ENCODE data around the gene TMEM200B.
"Not testable (repeated sequence)": the region's sequence is repeated elsewhere in the genome, so short reads cannot be mapped to it uniquely, and the experiment has no call there.

Gene TMEM200B

GRCh38 chr1:29112705-29113412 lies 10.8 kb downstream of the TMEM200B start:
- no peak for DNase-seq (ENCODE audit: low read depth in 2 of 2)

DNA sequence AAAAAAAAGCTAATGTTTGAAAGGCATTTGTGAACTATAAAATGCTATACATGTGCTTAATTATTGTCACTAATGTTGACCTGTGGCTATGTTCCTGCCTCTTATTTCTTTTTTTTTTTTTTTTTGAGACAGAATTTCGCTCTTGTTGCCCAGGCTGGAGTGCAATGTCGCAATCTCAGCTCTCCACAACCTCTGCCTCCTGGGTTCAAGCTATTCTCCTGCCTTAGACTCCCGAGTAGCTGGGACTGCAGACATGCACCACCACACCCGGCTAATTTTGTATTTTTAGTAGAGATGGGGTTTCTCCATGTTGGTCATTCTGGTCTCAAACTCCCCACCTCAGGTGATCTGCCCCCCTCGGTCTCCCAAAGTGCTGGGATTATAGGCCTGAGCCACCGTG lies 15.7 kb downstream of the TMEM200B start:
- not testable (repeated sequence) for DNase-seq (ENCODE audit: low read depth in 2 of 2)

- no peak for DNase-seq (ENCODE audit: low read depth in 2 of 2)
Measured at GRCh38 chr1:29105822-29106221, 17.9 kb downstream of the TMEM200B start.

DNA sequence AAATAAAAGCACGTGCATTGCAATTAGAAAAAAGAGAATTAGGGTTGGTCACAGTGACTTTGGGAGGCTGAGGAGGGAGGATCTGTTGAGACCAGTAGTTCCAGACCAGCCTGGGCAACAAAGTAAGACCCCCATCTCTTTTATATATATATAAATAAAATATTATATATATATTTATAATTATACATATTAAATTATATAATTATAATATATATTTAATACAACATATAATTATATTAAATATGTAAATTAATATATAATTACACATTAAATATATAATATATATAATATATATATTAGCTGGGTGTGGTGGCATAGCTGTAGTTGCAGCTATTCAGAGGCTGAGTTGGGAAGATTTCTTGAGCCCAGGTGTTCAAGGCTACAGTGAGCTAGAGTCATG lies 23.2 kb downstream of the TMEM200B start:
- no peak for DNase-seq (ENCODE audit: low read depth in 2 of 2)

DNA sequence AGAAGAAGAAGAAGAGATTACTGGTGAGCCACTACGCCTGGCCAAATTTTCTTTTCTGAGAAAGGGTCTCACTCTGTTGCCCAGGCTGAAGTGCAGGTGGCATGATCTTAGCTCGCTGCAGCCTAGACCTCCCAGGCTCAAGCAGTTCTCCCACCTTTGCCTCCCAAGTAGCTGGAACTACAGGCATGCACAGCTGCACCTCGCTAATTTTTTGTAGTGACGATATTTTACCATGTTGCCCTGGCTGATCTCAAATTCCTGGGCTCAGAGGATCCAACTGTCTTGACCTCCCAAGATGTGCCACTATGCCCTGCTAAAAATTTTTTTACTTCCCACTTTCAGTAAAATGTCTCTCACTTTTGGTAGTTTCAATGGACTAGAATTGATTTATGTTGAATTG lies 24.4 kb downstream of the TMEM200B start:
- DNase-seq (ENCODE audit: low read depth in 2 of 2): no peak

DNA sequence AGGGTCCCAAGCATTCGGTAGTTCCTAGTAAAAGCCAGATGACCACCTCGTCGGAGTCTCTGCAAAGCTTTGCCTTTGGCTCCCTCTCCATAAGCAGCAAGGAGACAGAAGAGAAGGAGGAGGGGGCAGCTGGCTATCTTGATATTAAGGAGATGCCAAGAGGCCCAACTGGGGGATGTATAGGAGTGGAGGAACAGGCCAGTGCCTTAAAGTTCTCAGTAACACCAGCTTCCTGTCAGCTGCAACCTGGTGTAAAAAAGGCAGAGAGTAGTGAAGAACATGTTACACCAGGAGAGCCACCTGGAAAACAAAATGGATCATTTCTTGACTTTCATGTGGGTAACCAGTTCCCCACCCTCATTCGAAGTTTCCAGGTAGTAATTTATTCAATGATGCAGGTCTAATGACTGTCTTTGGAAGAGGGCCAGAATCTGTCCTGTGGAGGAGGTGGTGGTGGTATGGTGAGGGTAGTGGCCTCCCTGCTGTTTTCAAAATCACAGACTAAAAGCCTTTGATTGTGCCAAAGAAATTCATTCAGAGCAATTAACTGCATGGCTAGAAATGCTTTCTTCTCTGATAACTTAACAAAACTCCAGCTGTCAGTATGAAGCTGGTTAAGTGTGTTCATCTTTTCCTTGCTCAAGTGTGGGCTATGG lies 27.3 kb downstream of the TMEM200B start:
- no peak for DNase-seq (ENCODE audit: low read depth in 2 of 2)

DNA sequence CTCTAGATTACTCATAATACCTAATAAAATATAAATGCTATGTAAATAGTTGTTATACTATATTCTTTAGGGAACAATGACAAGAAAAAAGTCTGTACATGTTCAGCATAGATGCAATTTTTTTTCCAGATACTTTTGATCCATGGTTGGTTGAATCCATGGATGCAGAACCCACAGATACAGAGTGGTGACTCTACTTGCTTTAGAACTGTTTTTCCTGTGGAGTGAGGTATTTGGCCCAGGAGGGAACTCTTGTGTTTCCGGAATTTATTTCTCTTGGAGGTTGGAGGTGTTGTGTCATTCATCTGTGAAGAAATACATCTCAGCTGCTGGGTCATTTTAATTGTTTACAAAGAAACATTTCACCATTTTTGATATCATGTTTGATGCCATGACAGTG lies 28.7 kb downstream of the TMEM200B start:
- DNase-seq (ENCODE audit: low read depth in 2 of 2): no peak

DNA sequence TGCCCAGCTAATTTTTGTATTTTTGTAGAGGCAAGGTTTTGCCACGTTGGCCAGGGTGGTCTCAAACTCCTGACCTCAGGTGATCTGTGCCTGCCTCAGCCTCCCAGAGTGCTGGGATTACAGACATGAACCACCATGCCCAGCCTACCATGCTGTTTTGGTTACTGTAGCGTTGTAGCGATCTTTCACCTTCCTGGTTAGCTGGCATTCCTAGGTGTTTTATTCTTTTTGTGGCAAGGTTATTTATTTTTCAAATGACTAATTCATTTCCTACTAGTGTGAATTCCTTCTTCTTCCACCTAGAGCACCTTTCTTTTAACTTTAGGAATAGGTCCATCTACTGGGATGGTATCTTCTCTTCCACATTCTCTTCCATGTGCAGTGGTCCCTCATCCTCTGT lies 29.3 kb downstream of the TMEM200B start:
- no peak for DNase-seq (ENCODE audit: low read depth in 2 of 2)

DNA sequence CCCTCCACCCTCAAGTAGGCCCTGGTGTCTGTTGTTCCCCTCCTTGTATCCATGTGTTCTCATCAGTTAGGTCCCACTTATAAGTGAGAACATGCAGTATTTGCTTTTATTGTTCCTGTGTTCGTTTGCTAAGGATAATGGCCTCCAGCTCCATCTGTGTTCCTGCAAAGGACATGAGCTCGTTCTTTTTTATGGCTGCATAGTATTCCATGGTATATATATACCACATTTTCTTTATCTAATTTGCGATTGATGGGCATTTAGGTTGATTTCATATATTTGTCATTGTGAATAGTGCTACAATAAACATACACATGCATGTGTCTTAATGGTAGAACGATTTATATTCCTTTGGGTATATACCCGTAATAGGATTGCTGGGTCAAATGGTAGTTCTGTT lies 31.0 kb downstream of the TMEM200B start:
- DNase-seq (ENCODE audit: low read depth in 2 of 2): not testable (repeated sequence)

DNA sequence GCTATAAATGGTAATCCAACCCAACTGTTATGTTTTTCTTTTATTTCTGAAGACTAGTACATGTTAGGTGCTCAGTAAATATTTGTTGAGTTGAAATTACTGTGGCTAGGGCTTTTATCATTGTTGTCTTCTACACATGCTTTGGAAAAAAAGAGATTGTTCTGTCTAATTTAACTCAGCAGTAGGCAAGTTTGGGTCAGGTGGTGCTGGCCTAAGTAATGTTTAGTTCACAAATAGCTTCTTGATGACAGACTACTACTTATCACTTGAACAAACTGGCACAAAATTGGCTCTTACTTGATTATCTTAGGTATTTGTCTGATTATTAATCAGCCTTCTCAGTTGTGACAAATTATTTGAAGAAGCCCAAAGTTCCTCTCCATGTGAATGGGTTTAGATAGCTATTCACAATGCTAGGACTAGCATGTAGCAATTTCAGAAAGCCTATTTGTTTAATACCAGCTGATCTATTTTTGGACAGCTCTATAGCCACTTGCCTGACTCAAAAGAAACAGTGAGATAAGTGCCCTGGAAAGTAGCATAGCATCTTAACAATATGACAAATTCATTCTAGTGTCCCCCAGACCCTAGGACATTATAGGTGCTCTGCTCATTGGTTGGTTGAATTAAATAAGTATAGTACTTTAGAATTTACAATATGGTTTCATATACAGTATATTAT lies 32.6 kb downstream of the TMEM200B start:
- no peak for DNase-seq (ENCODE audit: low read depth in 2 of 2)

- no peak for DNase-seq (ENCODE audit: low read depth in 2 of 2)
Measured at GRCh38 chr1:29084196-29084521, 39.5 kb downstream of the TMEM200B start.

GRCh38 chr1:29083317-29084195 lies 40.1 kb downstream of the TMEM200B start:
- no peak for DNase-seq (ENCODE audit: low read depth in 2 of 2)

GRCh38 chr1:29082519-29082918 lies 41.2 kb downstream of the TMEM200B start:
- DNase-seq (ENCODE audit: low read depth in 2 of 2): no peak

DNA sequence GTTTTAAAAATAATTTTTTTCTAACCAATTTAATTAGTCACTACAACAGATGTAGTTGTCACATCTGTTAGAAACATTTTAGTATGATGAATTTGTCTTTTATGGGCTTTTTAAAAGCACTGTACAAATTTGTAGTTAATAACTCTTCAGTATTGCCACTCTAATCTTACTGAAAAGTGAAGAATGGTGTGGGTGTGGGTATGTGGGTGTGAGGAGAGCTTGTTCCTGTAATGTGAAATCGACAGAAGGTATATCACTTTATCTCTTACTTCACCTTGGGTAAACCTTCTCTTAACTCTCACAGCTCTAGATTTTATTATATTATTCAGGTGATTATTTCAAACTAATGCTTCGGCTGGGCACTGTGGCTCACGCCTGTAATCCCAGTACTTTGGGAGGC lies 42.5 kb downstream of the TMEM200B start:
- DNase-seq (ENCODE audit: low read depth in 2 of 2): no peak

DNA sequence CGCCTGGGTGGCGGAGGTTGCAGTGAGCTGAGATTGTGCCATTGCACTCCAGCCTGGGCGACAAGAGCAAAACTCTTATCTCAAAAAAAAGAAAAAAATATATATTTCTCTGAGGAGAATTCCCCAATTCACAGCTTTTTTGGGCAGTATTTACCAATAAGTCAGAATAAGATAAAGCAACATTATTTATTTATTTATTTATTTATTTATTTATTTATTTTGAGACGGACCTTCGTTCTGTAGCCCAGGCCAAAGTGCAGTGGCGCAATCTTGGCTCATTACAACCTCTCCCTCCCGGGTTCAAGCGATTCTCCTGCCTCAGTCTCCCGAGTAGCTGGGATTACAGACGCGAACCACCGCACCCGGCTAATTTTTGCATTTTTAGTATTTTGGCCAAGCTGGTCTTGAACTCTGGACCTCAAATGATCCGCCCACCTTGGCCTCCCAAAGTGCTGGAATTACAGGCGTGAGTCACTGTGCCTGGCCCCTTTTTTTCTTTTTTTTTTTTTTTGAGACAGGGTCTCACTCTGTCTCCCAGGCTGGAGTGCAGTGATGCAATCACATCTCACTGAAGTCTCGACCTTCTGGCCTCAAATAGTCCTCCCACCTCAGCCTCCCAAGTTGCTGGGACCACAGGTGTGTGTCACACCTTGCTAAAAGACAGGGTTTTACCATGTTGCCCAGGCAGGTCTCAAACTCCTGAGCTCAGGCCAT lies 43.6 kb downstream of the TMEM200B start:
- DNase-seq (ENCODE audit: low read depth in 2 of 2): not testable (repeated sequence)

DNA sequence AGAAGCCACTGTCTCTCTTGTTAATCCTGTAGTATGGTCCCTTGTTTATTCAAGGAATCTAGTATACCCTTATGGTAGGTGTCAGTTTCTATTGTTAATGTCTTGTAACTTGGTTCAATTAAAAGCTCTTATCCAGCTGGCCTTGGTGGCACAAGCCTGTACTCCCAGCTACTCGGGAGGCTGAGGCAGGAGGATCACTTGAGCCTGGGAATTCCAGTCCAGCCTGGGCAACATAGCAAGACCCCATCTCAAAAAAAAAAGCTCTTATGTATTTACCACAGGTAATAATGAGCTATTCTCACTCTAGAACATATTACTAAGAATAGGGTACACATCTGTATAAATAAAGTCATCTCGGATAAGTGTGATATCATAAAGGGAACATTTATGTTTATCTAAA lies 46.5 kb downstream of the TMEM200B start:
- no peak for DNase-seq (ENCODE audit: low read depth in 2 of 2)

Measured in stimulated activated CD4-positive, alpha-beta T cell treated with anti-CD3 and anti-CD28 coated beads, Interleukin-12 subunit alpha, Interleukin-12 subunit beta, amount 100 ng/mL, for 24 hours (primary cell).